H1 (cell line): Measurements from ENCODE around the gene TNS1. TPM values are rescaled to one million over a fixed set of nuclear protein-coding genes. Genes with fewer than 3 reads are reported as not detected.

Source experiments
- CTCF ChIA-PET: fragments of 300-600 bp; sonication (Branson Sonifier 250); formaldehyde crosslinking; loops from one replicate; lab custom pipeline; 2021; ENCODE audit not compliant: partially characterized antibody; lab: Charles Lee
- POLR2A ChIA-PET: fragments of 300-600 bp; sonication (Branson Sonifier 250); formaldehyde crosslinking; loops from one replicate; lab custom pipeline; 2021; ENCODE audit warnings: inconsistent platforms; ENCODE audit not compliant: partially characterized antibody; lab: Charles Lee
- DNase-seq, 2 experiments: peaks; one replicate each; pipeline versions ENCODE4 v3.0.0 to v3.0.0-alpha.2; 2010 to 2022; ENCODE audit warnings: low spot score in 2 of 2, low read depth in 1 of 2, mixed read lengths in 1 of 2
- FAIRE-seq: peaks from 2 replicates; lab custom pipeline; 2011; peaks lifted over from hg19 to GRCh38; lab: Jason Lieb, UNC
- H2AFZ ChIP-seq: 2 replicates; pipeline ENCODE4 v1.8.1; 2012; ENCODE audit warnings: low read length, inconsistent platforms
- H2AK5ac ChIP-seq: 2 replicates; pipeline ENCODE4 v1.6.1; 2013; ENCODE audit warnings: low read depth, low read length
- H2BK120ac ChIP-seq: replicated peaks from 2 replicates; pipeline ENCODE3; 2013; ENCODE audit warnings: low read depth, low read length, inconsistent platforms
- H2BK12ac ChIP-seq: 2 replicates; pipeline ENCODE4 v1.6.1; 2013; ENCODE audit warnings: low read depth, low read length
- H2BK15ac ChIP-seq: 2 replicates; pipeline ENCODE4 v1.6.1; 2013; ENCODE audit warnings: low read length
- H2BK20ac ChIP-seq: 2 replicates; pipeline ENCODE4 v1.6.1; 2013; ENCODE audit warnings: low read length
- H2BK5ac ChIP-seq: 2 replicates; pipeline ENCODE4 v1.6.1; 2013; ENCODE audit warnings: low read depth, low read length
- H3K14ac ChIP-seq: 2 replicates; pipeline ENCODE4 v1.6.1; 2013; ENCODE audit warnings: inconsistent platforms; ENCODE audit not compliant: insufficient read length
- H3K18ac ChIP-seq: 2 replicates; pipeline ENCODE4 v1.6.1; 2013; ENCODE audit warnings: low read length; ENCODE audit errors: extremely low read depth
- H3K23ac ChIP-seq: 2 replicates; pipeline ENCODE4 v1.6.1; 2013; ENCODE audit warnings: inconsistent platforms; ENCODE audit not compliant: insufficient read length
- H3K23me2 ChIP-seq: 2 replicates; pipeline ENCODE4 v1.6.1; 2013; ENCODE audit warnings: low read depth, low read length
- H3K27ac ChIP-seq: 2 replicates; pipeline ENCODE4 v1.6.1; 2011; ENCODE audit warnings: low read depth, low read length, inconsistent platforms
- H3K27me3 ChIP-seq, 4 experiments: replicated peaks in 1 of 4; 1 replicate in 1 of 4; 2 replicates in 3 of 4; pipeline versions ENCODE4 v1.6.1 to v1.8.1; 2011 to 2013; ENCODE audit warnings: low read length in 3 of 4, mild to moderate bottlenecking in 3 of 4, inconsistent platforms in 2 of 4, mixed read lengths in 2 of 4, moderate library complexity in 1 of 4; ENCODE audit not compliant: control insufficient read depth in 3 of 4, insufficient read depth in 3 of 4; ENCODE audit errors: extremely low read depth in 1 of 4
- H3K36me3 ChIP-seq, 4 experiments: 2 replicates each; pipeline versions ENCODE4 v1.6.1 to v1.8.1; 2011 to 2013; ENCODE audit warnings: mild to moderate bottlenecking in 4 of 4, low read length in 3 of 4, moderate library complexity in 2 of 4, control low read depth in 1 of 4, inconsistent platforms in 1 of 4; ENCODE audit not compliant: insufficient read depth in 4 of 4, control insufficient read depth in 2 of 4
- H3K4ac ChIP-seq: replicated peaks from 2 replicates; pipeline ENCODE3; 2013; ENCODE audit warnings: low read length, low read depth, mixed read lengths, inconsistent platforms; ENCODE audit not compliant: insufficient read length
- H3K4me1 ChIP-seq, 4 experiments: replicated peaks in 1 of 4; 1 replicate in 1 of 4; 2 replicates in 3 of 4; pipeline versions ENCODE4 v1.6.1 to v1.8.1; 2011 to 2013; ENCODE audit warnings: low read length in 3 of 4, inconsistent platforms in 2 of 4, mixed read lengths in 1 of 4; ENCODE audit not compliant: insufficient read depth in 4 of 4, control insufficient read depth in 3 of 4
- H3K4me2 ChIP-seq, 2 experiments: 2 replicates each; pipeline versions ENCODE4 v1.6.1 to v1.8.1; 2011 to 2013; ENCODE audit warnings: low read depth in 2 of 2, low read length in 2 of 2, control low read depth in 1 of 2, inconsistent platforms in 1 of 2, mild to moderate bottlenecking in 1 of 2; ENCODE audit not compliant: insufficient read depth in 1 of 2
- H3K4me3 ChIP-seq, 4 experiments: fragments of 200-600, 300-600 bp in 1 of 4; sonication (generic), shearing (Covaris generic), sonication (Bioruptor Twin) in 1 of 4; 2 replicates each; pipeline versions ENCODE4 v1.5.1 to v1.8.1; 2011 to 2016; ENCODE audit warnings: low read length in 4 of 4, low read depth in 3 of 4, control low read depth in 2 of 4, inconsistent platforms in 2 of 4, mild to moderate bottlenecking in 2 of 4, mixed read lengths in 1 of 4, moderate library complexity in 1 of 4; ENCODE audit not compliant: insufficient read depth in 2 of 4; ENCODE audit errors: extremely low read depth in 1 of 4
- H3K56ac ChIP-seq: replicated peaks from 2 replicates; pipeline ENCODE3; 2013; ENCODE audit warnings: low read depth, mild to moderate bottlenecking, mixed read lengths, low read length, inconsistent platforms; ENCODE audit not compliant: insufficient read length
- H3K79me1 ChIP-seq: 2 replicates; pipeline ENCODE4 v1.6.1; 2013; ENCODE audit warnings: low read depth, low read length, control low read depth
- H3K79me2 ChIP-seq, 2 experiments: 2 replicates each; pipeline versions ENCODE4 v1.6.1 to v1.8.1; 2012 to 2013; ENCODE audit warnings: low read length in 2 of 2, mild to moderate bottlenecking in 2 of 2, inconsistent platforms in 1 of 2; ENCODE audit not compliant: insufficient read depth in 2 of 2, control insufficient read depth in 1 of 2
- H3K9ac ChIP-seq, 4 experiments: replicated peaks in 1 of 4; 1 replicate in 1 of 4; 2 replicates in 3 of 4; pipeline versions ENCODE4 v1.6.1 to v1.8.1; 2011 to 2013; ENCODE audit warnings: low read depth in 3 of 4, low read length in 3 of 4, control low read depth in 2 of 4, mild to moderate bottlenecking in 2 of 4, moderate library complexity in 2 of 4, inconsistent platforms in 1 of 4; ENCODE audit errors: extremely low read depth in 1 of 4
- H3K9me3 ChIP-seq, 2 experiments: 2 replicates each; pipeline versions ENCODE4 v1.6.1 to v1.8.1; 2012 to 2013; ENCODE audit warnings: mild to moderate bottlenecking in 2 of 2, moderate library complexity in 2 of 2, control low read depth in 1 of 2, inconsistent platforms in 1 of 2, low read depth in 1 of 2, low read length in 1 of 2, mixed read lengths in 1 of 2; ENCODE audit not compliant: insufficient read depth in 2 of 2
- H4K20me1 ChIP-seq, 2 experiments: replicated peaks in 1 of 2; 2 replicates each; pipeline versions ENCODE3 to v1.8.1; 2011 to 2013; ENCODE audit warnings: inconsistent platforms in 2 of 2, low read length in 2 of 2, mild to moderate bottlenecking in 1 of 2; ENCODE audit not compliant: insufficient read depth in 2 of 2, control insufficient read depth in 1 of 2
- H4K5ac ChIP-seq: 2 replicates; pipeline ENCODE4 v1.6.1; 2013; ENCODE audit warnings: low read length, low read depth, mixed read lengths, inconsistent platforms; ENCODE audit not compliant: insufficient read length
- H4K8ac ChIP-seq: 2 replicates; pipeline ENCODE4 v1.8.0; 2013; ENCODE audit warnings: mild to moderate bottlenecking, moderate library complexity, low read length, inconsistent platforms; ENCODE audit not compliant: insufficient read depth; ENCODE audit errors: extremely low read depth
- H4K91ac ChIP-seq: replicated peaks from 2 replicates; pipeline ENCODE3; 2013; ENCODE audit warnings: low read length, mixed read lengths, inconsistent platforms; ENCODE audit not compliant: insufficient read length
- EZH2 ChIP-seq: fragments of 200-600 bp; sonication (generic); IDR thresholded peaks from 2 replicates; pipeline ENCODE4 v1.7.1; 2012; ENCODE audit warnings: low read depth, mild to moderate bottlenecking, moderate library complexity, low read length, inconsistent platforms; ENCODE audit not compliant: severe bottlenecking
- NANOG ChIP-seq: IDR thresholded peaks from 2 replicates; pipeline ENCODE4 v1.6.1; 2011; ENCODE audit warnings: low read length, low read depth, mild to moderate bottlenecking, inconsistent platforms; ENCODE audit not compliant: insufficient read depth, poor library complexity, severe bottlenecking
- POLR2AphosphoS5 ChIP-seq: IDR thresholded peaks from 2 replicates; pipeline ENCODE4 v1.6.1; 2011; ENCODE audit warnings: low read depth, low read length
- SAP30 ChIP-seq: fragments of 300-600 bp; sonication (generic); IDR thresholded peaks from 2 replicates; pipeline ENCODE4 v1.7.1; 2012; ENCODE audit warnings: low read length, moderate library complexity, mild to moderate bottlenecking, inconsistent platforms; ENCODE audit not compliant: insufficient read depth, insufficient replicate concordance
- SP2 ChIP-seq: IDR thresholded peaks from 2 replicates; pipeline ENCODE4 v1.6.1; 2012; ENCODE audit warnings: mild to moderate bottlenecking, low read length, inconsistent platforms
- TAF7 ChIP-seq: optimal IDR thresholded peaks from 2 replicates; pipeline ENCODE3; 2011; ENCODE audit warnings: low read depth, mild to moderate bottlenecking, inconsistent platforms, low read length, moderate library complexity, borderline replicate concordance
- TCF12 ChIP-seq: IDR thresholded peaks from 2 replicates; pipeline ENCODE4 v1.6.1; 2011; ENCODE audit warnings: low read depth, mild to moderate bottlenecking, low read length
- WGBS, 2 experiments: shearing (Covaris generic) in 1 of 2; methylation state at CpG; one replicate each; pipeline versions ENCODE4 v1.1.6 to v1.1.7; 2013 to 2015; ENCODE audit warnings: low lambda C conversion rate in 2 of 2, mixed read lengths in 2 of 2, inconsistent platforms in 1 of 2, low coverage in 1 of 2, missing lambda C conversion rate in 1 of 2; ENCODE audit not compliant: insufficient replicate concordance in 2 of 2, insufficient coverage in 1 of 2, insufficient read length in 1 of 2; ENCODE audit errors: extremely low coverage in 1 of 2, missing lambda C conversion rate in 1 of 2; 5-methylcytosine and 5-hydroxymethylcytosine counted together
- polyA plus RNA-seq, 7 experiments: library from polyadenylated mRNA; depleted of rRNA in 3 of 7; stranded (reverse) in 5 of 7; unstranded in 2 of 7; fragments of >200 nt in 5 of 7; fragments of 200-250 nt in 2 of 7; gene quantifications; 1 replicate in 5 of 7; 2 replicates in 1 of 7; 4 replicates in 1 of 7; pipeline versions ENCODE4 v1.2.1 to v1.2.3, GENCODE V29; 2011 to 2013; ENCODE audit warnings: missing spikeins in 2 of 7, mixed read lengths in 2 of 7
- total RNA-seq: library from RNA; stranded (reverse); fragmentation: NEBNext Ultra II Directional; extraction: Animal tissue kit (Norgen Biotek cat#: 25700); gene quantifications from 2 replicates; pipeline ENCODE4 v1.2.1, GENCODE V29; 2021

TNS1 gene
- total and polyA plus RNA-seq, 2 of the 8 experiments (the other 6 are each of a cell fraction or from before 2014, with no cell fraction given) = 1.5 to 5.1 TPM

- no peak for DNase-seq
- no peak overlapping the region for H2BK20ac ChIP-seq
- no peak overlapping the region for H2AK5ac ChIP-seq
- no peak overlapping the region for H3K9ac ChIP-seq
- POLR2A ChIA-PET = interaction anchor here (1.1 kb wide), 1 partner anchor 16 kb away, joined by 3 read pairs; no protein-coding TSS in a partner anchor
- H3K18ac ChIP-seq = no peak overlapping the region
- no peak overlapping the region for H3K27ac ChIP-seq
- H3K79me2 ChIP-seq = no peaks in the 10 kb centered on the region
- TF ChIP-seq NANOG (no peak), TAF7 (no peak), POLR2AphosphoS5 (no peak), TCF12 (no peak), SAP30 (no peak), SP2 (no peak), EZH2 (no peak)
- TF ChIP-seq, all 59 proteins: peak for 0
- Histone ChIP-seq H2BK120ac (no peak overlapping the region), H3K4ac (no peak overlapping the region), H4K91ac (no peak overlapping the region), H3K27me3 (no peaks in the 10 kb centered on the region), H3K4me1 (peaks cover 0 to 3% (median under 1%) of the 10 kb centered on the region in 4 experiments; a peak in 1 of 7 replicates), H3K23me2 (no peaks in the 10 kb centered on the region; the same call in 1 of the 2 replicates), H4K8ac (peak overlapping the region; percentile 83; the same call in 1 of the 2 replicates), H3K14ac (no peak overlapping the region), H4K5ac (no peak overlapping the region), H2BK15ac (no peak overlapping the region), H2AFZ (no peak overlapping the region), H3K4me2 (no peak overlapping the region), H2BK12ac (no peak overlapping the region), H4K20me1 (no peaks in the 10 kb centered on the region), H2BK5ac (no peak overlapping the region), H3K79me1 (no peaks in the 10 kb centered on the region), H3K56ac (no peak overlapping the region), H3K4me3 (no peak overlapping the region), H3K9me3 (no peaks in the 10 kb centered on the region), H3K23ac (no peak overlapping the region), H3K36me3 (no peaks in the 10 kb centered on the region)
- FAIRE-seq = no peak
- WGBS, 2 experiments = 91% methylated on average over 4 of the region's 4 CpGs; no CpG with 5 or more reads in 1 of the 2 experiments
- CTCF ChIA-PET = interaction anchor here (1.0 to 14.9 kb wide), 5 partner anchors 9 to 159 kb away, joined by 3 to 155 read pairs (median 4); no protein-coding TSS in a partner anchor
Measured at GRCh38 chr2:217828336-217828735, 174.5 kb downstream of the TNS1 start.
